ENCODE results near the gene CTDNEP1.

CTDNEP1 gene

DNA sequence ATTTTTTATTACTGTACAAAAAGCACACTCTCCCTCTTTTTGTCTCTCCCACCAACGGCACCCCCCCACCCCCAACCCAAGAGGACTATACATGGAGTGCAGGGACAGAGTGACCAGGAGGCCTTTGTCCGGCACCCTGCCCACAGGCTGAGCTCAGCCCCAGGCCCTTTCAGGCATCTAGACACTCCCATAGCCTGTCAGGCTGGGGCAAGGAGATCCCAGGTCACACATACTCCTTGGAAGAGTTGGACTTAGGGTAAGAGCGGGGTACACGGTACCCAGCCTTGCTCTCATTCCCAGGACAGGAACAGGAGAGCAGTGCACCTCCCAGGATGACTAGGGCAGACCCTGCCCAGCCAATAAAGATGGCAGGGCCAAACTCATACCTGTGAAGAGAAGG is 8.6 kb upstream of the CTDNEP1 start:
- no peak for DNase-seq (ENCODE audit: low read depth)
- TF ChIP-seq, protein P1, sequence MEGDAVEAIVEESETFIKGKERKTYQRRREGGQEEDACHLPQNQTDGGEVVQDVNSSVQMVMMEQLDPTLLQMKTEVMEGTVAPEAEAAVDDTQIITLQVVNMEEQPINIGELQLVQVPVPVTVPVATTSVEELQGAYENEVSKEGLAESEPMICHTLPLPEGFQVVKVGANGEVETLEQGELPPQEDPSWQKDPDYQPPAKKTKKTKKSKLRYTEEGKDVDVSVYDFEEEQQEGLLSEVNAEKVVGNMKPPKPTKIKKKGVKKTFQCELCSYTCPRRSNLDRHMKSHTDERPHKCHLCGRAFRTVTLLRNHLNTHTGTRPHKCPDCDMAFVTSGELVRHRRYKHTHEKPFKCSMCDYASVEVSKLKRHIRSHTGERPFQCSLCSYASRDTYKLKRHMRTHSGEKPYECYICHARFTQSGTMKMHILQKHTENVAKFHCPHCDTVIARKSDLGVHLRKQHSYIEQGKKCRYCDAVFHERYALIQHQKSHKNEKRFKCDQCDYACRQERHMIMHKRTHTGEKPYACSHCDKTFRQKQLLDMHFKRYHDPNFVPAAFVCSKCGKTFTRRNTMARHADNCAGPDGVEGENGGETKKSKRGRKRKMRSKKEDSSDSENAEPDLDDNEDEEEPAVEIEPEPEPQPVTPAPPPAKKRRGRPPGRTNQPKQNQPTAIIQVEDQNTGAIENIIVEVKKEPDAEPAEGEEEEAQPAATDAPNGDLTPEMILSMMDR (conservative IDR thresholded peaks at IDR 0.05; ENCODE audit: low read depth, low read length), result no peak
- H3K4me3 ChIP-seq (ENCODE audit: low read depth, low read length), result no peak overlapping the region

DNA sequence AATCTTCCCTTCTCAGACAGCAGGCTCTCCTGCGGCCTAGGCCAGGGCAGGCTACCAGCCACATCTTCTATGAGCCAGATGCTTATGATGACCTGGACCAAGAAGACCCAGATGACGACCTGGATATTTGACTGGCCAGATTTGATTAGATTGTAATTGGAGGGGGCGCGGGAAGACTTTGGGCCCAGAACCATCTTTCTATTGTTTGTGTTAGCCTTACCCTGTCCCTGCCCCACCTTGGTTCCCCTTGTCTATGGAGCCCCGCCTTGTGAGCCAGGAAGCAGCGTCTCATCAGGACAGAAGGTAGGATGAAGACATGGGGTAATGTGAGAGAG is 8.0 kb upstream of the CTDNEP1 start:
- TF ChIP-seq, protein P1 (conservative IDR thresholded peaks at IDR 0.05; ENCODE audit: low read depth, low read length), result no peak
- DNase-seq (ENCODE audit: low read depth), result no peak
- H3K4me3 ChIP-seq (ENCODE audit: low read depth, low read length), result no peak overlapping the region

DNA sequence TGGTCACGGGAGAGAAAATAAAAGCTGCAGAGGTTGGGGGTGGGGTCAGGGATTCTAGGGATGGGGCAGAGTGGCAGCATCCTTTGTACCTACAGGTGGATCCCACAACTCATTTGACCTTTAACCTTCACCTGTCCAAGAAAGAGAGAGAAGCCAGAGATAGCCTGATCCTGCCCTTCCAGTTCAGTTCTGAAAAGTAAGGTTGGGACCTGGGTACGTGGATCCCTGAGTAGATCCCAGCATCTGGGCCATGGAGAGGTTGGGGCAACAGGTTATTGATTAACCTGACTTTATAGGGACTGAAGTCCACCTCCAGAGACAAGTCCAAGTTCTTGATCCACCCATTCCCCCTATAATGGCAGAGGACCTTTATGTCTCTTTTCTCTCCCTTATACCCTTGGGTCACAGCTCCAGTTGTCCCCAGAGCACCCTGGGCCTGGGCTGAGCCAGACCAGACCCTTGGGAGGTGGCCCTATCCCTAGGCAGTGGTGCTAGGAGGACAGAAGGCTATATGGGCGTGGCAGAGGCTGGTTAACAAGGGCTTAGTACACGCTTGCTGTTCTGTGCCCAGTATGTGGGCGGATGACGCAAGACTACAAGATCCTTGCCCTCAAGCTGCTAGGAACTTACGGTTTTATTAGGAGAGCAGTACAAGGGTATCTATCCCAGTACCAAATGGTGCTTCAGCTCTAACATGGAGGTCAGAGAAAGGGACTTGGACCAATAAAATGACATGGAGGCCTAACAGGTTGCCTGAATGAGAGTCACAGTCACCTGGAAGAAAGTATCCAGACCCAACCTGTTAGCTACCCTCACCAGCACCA is 7.4 kb upstream of the CTDNEP1 start:
- TF ChIP-seq, protein P1 (conservative IDR thresholded peaks at IDR 0.05; ENCODE audit: low read depth, low read length), result no peak
- DNase-seq (ENCODE audit: low read depth), result peak; percentile 29
- no peak overlapping the region for H3K4me3 ChIP-seq (ENCODE audit: low read depth, low read length)

DNA sequence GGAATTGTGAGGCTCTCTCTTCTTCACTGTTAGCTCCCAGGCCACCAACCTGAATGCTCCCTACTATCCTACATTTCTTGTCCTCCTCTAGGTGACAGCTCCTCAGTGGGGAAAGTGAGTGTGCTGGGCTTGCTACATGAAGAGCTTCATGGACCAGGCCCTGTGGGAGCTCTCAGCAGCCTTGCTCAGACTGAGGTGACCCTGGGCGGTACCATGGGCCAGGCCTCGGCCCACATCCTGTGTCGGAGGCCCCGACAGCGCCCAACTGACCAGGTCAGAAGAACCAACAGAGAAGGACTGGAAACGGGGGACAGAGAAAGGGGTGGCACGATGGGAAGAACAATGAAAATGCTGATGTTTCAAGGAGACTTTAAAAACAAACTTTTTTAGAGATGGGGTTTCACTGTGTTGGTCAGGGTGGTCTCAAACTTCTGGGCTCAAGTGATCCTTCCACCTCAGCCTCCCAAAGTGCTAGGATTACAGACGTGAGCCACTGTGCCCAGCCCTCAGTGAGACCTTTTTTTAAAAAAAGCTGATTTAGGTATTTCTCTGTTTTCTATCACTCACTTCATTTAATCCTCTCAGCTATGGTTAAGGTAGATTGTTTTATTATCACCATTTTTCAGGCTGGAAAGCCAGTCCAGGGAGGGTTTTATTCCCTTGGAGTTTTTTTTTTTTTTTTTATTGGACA is 5.4 kb upstream of the CTDNEP1 start:
- H3K4me3 ChIP-seq (ENCODE audit: low read depth, low read length), result no peak overlapping the region
- no peak for DNase-seq (ENCODE audit: low read depth)
- TF ChIP-seq, protein P1 (conservative IDR thresholded peaks at IDR 0.05; ENCODE audit: low read depth, low read length), result no peak

DNA sequence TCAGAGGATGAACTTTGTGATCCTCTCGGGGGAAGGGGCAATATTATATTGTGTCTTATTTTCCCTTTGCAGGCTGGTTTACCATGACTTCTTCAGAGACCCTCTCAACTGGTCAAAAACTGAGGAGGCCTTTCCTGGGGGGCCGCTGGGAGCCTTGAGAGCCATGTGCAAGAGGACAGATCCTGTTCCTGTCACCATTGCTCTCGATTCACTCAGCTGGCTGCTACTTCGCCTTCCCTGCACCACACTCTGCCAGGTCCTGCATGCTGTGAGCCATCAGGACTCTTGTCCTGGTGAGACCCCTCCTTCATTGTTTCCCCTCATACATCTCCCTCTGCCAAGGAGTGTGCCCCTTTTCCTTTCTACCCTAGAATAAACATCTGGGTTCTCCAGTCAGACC is 3.0 kb upstream of the CTDNEP1 start:
- no peak for DNase-seq (ENCODE audit: low read depth)
- H3K4me3 ChIP-seq (ENCODE audit: low read depth, low read length), result no peak overlapping the region
- TF ChIP-seq, protein P1 (conservative IDR thresholded peaks at IDR 0.05; ENCODE audit: low read depth, low read length), result no peak

DNA sequence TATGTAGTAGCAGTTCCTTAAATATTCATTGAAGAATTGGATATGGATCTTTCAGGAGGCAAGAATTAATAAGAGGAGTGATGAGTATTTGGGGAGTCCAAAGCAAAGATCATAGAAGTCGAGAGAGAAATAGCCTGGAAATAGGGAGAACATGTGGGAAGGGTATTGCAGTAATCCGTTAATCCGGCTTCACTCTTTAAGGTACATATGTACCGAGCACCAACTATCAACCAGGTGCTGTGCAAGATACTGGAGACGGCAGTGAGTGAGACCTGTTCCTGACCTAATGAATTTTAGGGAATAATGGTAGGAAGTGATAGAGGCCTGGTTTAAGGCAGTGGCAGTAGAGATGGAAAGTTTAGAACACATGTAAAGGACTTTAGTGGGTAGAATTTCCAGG is 1.5 kb upstream of the CTDNEP1 start:
- no peak for DNase-seq (ENCODE audit: low read depth)
- TF ChIP-seq, protein P1 (conservative IDR thresholded peaks at IDR 0.05; ENCODE audit: low read depth, low read length), result no peak
- peak overlapping the region; percentile 91 for H3K4me3 ChIP-seq (ENCODE audit: low read depth, low read length)
